Testis (tissue), 2 donors: Measurements from ENCODE around the gene UBE2G1.

ENCODE experiments used
- POLR2A ChIP-seq: fragments of 450-650 bp; IDR thresholded peaks from one replicate; pipeline ENCODE4 v1.6.1; 2017; ENCODE audit warnings: antibody characterized with exemption, mild to moderate bottlenecking, moderate library complexity
- TF ChIP-seq, protein P1 (sequence below), 3 experiments: fragments of 450-650 bp in 2 of 3; fragments of 200-600 bp in 1 of 3; sonication (generic) in 1 of 3; IDR thresholded peaks; one replicate each; pipeline ENCODE4 v1.5.1; 2016 to 2019; ENCODE audit warnings: antibody characterized with exemption in 3 of 3, mild to moderate bottlenecking in 2 of 3, moderate library complexity in 1 of 3

DNA sequence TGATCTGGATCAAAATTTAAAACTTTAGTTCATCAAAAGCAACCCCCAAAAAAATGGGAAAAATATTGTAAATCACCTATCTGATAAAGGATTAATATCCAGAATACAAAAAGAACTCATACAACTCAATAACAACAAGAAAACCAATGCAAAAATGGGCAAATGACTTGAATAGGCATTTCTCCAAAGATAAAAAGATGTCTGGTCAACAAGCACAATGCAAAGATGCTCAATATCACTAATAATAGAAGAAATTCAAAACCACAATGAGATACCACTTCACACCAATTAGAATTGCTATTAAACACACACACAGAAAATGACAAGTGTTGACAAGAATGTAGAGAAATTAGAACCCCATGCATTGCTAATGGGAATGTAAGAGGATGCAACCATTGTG lies 40.4 kb downstream of the UBE2G1 start:
- no peak for TF ChIP-seq POLR2A
- TF ChIP-seq, protein P1, sequence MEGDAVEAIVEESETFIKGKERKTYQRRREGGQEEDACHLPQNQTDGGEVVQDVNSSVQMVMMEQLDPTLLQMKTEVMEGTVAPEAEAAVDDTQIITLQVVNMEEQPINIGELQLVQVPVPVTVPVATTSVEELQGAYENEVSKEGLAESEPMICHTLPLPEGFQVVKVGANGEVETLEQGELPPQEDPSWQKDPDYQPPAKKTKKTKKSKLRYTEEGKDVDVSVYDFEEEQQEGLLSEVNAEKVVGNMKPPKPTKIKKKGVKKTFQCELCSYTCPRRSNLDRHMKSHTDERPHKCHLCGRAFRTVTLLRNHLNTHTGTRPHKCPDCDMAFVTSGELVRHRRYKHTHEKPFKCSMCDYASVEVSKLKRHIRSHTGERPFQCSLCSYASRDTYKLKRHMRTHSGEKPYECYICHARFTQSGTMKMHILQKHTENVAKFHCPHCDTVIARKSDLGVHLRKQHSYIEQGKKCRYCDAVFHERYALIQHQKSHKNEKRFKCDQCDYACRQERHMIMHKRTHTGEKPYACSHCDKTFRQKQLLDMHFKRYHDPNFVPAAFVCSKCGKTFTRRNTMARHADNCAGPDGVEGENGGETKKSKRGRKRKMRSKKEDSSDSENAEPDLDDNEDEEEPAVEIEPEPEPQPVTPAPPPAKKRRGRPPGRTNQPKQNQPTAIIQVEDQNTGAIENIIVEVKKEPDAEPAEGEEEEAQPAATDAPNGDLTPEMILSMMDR (IDR thresholded peaks at IDR 0.05): no peak
